ENCODE data around the gene CXorf49. TPM values are rescaled to one million over a fixed set of nuclear protein-coding genes. Genes with fewer than 3 reads are reported as not detected.

Gene CXorf49
- not detected in 2 replicates for total RNA-seq

GRCh38 chrX:71718185-71718584 is at the start of gene CXorf49:
TSS of gene CXorf49 (minus strand) at chrX:71718285. CDS start at chrX:71718151, 134 bp downstream.

GRCh38 chrX:71763049-71763448 is 45.0 kb upstream of the CXorf49 start, which contains the start of gene CXorf49B:
TSS of gene CXorf49B (plus strand) at chrX:71763349. CDS start at chrX:71763424, 75 bp downstream.

GRCh38 chrX:71667328-71668247 is 50.5 kb downstream of the CXorf49 start, which contains the start of gene LOC101059915:
TSS of gene LOC101059915 (plus strand) at chrX:71667546.

Other genes with a start within 250 kb of the CXorf49 start
- gene OGT, start 185.2 kb downstream of the CXorf49 start, total RNA-seq = 73.1 and 101 TPM in 2 replicates
- 0.97 and 2.0 TPM in 2 replicates for gene GCNA, start 139.8 kb downstream of the CXorf49 start, total RNA-seq
- gene CXCR3, start 99.8 kb downstream of the CXorf49 start, total RNA-seq = not detected in 2 replicates
- gene CXorf49B, start 45.1 kb upstream of the CXorf49 start, total RNA-seq = not detected in 2 replicates
- 9.1 and 18.1 TPM in 2 replicates for gene NHSL2, start 192.6 kb upstream of the CXorf49 start, total RNA-seq

Measured in epithelial cell of umbilical artery (primary cell).